Measurements from ENCODE around the gene AHRR.
"Not testable (repeated sequence)": the region's sequence is repeated elsewhere in the genome, so short reads cannot be mapped to it uniquely, and the experiment has no call there.

GRCh38 chr5:290200-290599 is 31.3 kb upstream of the AHRR start:
- not testable (repeated sequence) for TF ChIP-seq SP1 (IDR thresholded peaks at IDR 0.05); CTBP1 (IDR thresholded peaks at IDR 0.05; ENCODE audit: borderline replicate concordance)
